BE2C (cell line): ENCODE results near the gene PACSIN2.

ENCODE experiments used
- DNase-seq: peaks from one replicate; pipeline ENCODE4 v3.0.0-alpha.2; 2020
- H3K27me3 ChIP-seq: fragments of 250-450 bp; sonication (Bioruptor Pico); 2 replicates; pipeline ENCODE4 v1.5.1; 2020; ENCODE audit warnings: mild to moderate bottlenecking
- H3K36me3 ChIP-seq: fragments of 250-450 bp; sonication (Bioruptor Pico); 2 replicates; pipeline ENCODE4 v1.5.1; 2020; ENCODE audit warnings: mild to moderate bottlenecking
- H3K4me1 ChIP-seq: fragments of 250-450 bp; sonication (Bioruptor Pico); 2 replicates; pipeline ENCODE4 v1.5.1; 2020
- H3K4me3 ChIP-seq: 2 replicates; pipeline ENCODE4 v1.5.1; 2011; ENCODE audit warnings: low read depth, low read length
- H3K9me3 ChIP-seq: fragments of 250-450 bp; sonication (Bioruptor Pico); 2 replicates; pipeline ENCODE4 v1.5.1; 2020
- TF ChIP-seq, protein P1 (sequence below): IDR thresholded peaks from 2 replicates; pipeline ENCODE4 v1.5.1; 2012; ENCODE audit warnings: mild to moderate bottlenecking, low read depth, low read length

Gene PACSIN2

DNA sequence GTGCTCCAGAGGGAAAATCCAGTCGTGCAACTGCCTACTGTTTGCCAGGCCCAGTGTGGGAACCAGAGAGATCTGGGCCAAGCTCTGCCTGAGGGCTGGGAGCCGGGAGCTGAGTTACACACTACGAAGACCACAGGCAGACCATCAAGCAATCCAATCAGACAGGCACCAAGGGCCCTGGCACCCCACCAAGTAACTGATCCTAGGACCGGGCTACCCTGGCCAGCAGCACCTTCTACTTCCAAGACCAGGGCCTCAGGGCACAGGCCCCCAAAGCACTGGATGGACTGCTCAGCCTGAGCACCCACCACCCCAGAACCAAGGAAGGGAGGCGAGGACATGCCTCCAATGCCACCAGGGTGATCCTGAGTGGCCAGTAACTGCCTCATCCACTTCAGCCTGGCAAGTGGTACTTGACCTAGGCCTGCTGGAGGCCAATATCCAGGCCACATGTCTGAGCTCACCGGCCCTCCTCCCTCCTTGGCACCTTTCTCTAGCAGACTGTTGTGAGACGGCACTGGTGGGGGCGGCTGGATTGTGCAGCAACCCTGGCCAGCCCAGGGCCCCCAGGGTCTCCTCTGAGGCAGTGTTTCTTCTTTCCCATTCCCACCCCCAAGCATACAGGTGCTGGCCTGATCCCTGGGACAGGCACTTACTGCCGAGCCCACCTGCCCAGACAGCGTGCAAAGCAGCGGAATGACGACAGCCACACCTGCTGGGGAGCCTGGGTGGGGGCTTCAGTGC is 137.2 kb downstream of the PACSIN2 start:
- Histone ChIP-seq H3K36me3 (peaks cover 10% of the 10 kb centered on the region), H3K9me3 (no peaks in the 10 kb centered on the region), H3K4me1 (no peaks in the 10 kb centered on the region), H3K4me3 (no peak overlapping the region), H3K27me3 (no peaks in the 10 kb centered on the region)
- TF ChIP-seq, protein P1, sequence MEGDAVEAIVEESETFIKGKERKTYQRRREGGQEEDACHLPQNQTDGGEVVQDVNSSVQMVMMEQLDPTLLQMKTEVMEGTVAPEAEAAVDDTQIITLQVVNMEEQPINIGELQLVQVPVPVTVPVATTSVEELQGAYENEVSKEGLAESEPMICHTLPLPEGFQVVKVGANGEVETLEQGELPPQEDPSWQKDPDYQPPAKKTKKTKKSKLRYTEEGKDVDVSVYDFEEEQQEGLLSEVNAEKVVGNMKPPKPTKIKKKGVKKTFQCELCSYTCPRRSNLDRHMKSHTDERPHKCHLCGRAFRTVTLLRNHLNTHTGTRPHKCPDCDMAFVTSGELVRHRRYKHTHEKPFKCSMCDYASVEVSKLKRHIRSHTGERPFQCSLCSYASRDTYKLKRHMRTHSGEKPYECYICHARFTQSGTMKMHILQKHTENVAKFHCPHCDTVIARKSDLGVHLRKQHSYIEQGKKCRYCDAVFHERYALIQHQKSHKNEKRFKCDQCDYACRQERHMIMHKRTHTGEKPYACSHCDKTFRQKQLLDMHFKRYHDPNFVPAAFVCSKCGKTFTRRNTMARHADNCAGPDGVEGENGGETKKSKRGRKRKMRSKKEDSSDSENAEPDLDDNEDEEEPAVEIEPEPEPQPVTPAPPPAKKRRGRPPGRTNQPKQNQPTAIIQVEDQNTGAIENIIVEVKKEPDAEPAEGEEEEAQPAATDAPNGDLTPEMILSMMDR = no peak
- no peak for DNase-seq

DNA sequence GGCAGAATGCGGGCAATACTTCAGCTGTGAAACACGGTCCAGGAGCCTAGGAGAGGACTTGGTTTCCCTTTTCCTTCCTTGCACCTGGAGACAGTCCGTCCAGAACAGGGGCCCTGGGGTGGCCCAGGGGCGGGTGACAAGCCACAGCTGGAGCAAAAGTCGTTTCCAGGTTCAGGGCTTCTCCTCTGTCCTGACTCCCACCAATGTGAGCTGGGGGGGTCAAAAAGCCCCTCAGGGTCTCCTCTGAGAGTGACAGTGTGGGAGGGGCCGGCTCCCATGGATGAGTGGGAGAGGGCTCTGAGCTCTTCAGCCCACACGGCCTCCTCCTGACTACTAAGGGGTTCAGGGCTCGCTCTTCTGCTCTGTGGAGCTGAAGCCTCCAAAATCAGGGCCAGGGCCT is 137.8 kb downstream of the PACSIN2 start:
- Histone ChIP-seq H3K36me3 (peaks cover 14% of the 10 kb centered on the region), H3K9me3 (no peaks in the 10 kb centered on the region), H3K4me3 (no peak overlapping the region), H3K4me1 (no peaks in the 10 kb centered on the region), H3K27me3 (no peaks in the 10 kb centered on the region)
- TF ChIP-seq, protein P1 = no peak
- DNase-seq = no peak

DNA sequence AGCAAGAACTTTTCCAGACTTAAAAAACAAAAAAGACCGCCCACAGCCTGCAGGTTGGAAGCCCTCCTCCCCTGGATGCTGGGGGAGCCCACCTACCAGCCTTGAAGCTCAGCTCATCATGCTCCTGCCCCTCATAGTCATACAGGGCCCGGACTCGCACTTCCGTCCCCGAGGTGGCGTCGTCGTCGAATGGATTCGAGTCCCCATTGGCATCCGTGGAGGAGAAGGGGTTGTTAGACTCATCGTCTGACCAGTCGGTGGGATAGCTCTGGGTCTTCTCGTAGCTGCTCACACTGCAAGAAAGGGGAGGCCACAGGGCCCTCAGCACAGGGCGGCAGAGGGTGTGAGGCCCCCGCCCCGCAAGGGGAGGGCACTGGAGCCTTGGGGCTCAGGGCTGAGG is 138.9 kb downstream of the PACSIN2 start:
- H3K36me3 ChIP-seq = peaks cover 14% of the 10 kb centered on the region
- no peak for DNase-seq
- no peaks in the 10 kb centered on the region for H3K27me3 ChIP-seq
- H3K9me3 ChIP-seq = no peaks in the 10 kb centered on the region
- TF ChIP-seq, protein P1 = no peak
- no peak overlapping the region for H3K4me3 ChIP-seq
- H3K4me1 ChIP-seq = no peaks in the 10 kb centered on the region

DNA sequence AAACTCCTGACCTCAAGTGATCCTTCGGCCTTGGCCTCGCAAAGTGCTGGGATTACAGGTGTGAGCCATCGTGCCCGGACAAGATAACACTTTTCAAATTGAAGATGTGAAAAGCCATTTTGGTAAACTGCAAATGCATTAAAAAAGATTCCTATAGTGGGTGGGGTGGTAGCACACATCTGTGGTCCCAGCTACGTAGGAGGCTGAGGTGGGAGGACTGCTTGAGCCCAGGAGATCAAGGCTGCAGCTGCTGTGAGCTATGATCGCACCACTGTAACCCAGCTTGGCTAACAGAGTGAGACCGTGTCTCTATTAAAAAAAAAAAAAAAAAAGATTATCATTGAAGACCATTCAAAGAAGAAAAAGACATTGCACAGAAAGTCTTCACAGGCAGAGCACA is 140.9 kb downstream of the PACSIN2 start:
- H3K27me3 ChIP-seq = no peaks in the 10 kb centered on the region
- no peak overlapping the region for H3K4me3 ChIP-seq
- no peaks in the 10 kb centered on the region for H3K4me1 ChIP-seq
- no peak for DNase-seq
- TF ChIP-seq, protein P1 = no peak
- H3K9me3 ChIP-seq = no peaks in the 10 kb centered on the region
- H3K36me3 ChIP-seq = peaks cover 14% of the 10 kb centered on the region

DNA sequence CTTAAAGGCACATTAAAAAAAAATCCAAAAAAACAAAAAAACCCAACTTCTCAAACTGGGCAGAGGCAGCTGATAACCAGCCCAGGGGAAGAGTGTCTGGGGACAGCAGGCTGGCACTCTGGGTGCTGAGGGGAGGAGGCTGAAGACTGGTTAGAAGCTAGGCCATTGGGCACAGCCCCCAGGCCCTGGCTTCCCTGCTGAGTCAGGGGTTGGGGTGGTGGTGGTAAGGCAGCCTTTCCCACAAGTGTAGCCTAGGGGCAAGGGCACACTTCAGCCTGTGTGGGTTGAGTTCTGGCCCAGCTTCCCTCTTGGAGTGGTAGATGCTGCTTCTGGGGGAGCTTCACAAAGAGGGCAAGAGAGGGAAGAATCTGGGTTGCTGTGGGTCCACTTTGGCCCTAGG is 141.6 kb downstream of the PACSIN2 start:
- H3K27me3 ChIP-seq = no peaks in the 10 kb centered on the region
- H3K9me3 ChIP-seq = no peaks in the 10 kb centered on the region
- H3K36me3 ChIP-seq = peaks cover 14% of the 10 kb centered on the region
- H3K4me1 ChIP-seq = no peaks in the 10 kb centered on the region
- no peak overlapping the region for H3K4me3 ChIP-seq
- TF ChIP-seq, protein P1 = no peak
- no peak for DNase-seq

DNA sequence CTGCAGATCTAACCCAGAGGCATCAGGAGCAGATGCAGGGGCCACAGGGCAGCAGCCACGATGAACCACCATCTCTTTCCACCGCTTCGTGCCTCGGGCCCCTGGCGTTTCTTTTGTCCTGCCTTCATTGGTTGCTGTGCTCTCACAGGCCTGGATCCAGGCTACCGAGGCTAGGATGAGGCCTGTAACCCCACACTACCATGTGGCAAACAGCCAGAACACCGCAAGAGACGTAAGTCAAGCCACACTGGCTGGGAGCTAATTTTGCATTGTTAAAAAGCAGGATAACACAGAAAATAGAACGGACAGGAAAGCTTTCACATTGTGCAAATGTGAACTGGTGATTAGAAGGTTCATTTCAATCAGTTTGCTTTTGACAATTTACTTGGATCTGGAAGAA is 142.1 kb downstream of the PACSIN2 start:
- no peaks in the 10 kb centered on the region for H3K9me3 ChIP-seq
- no peak overlapping the region for H3K4me3 ChIP-seq
- H3K4me1 ChIP-seq = no peaks in the 10 kb centered on the region
- TF ChIP-seq, protein P1 = no peak
- no peak for DNase-seq
- H3K36me3 ChIP-seq = peaks cover 14% of the 10 kb centered on the region
- H3K27me3 ChIP-seq = no peaks in the 10 kb centered on the region
